Stomach smooth muscle (tissue), 2 donors: ENCODE results near the gene GSS.

Source experiments
- H3K27ac ChIP-seq: one replicate; pipeline ENCODE4 v1.7.0; 2013; ENCODE audit warnings: mild to moderate bottlenecking, low read length, inconsistent platforms
- H3K27me3 ChIP-seq, 2 donors: one replicate each; pipeline ENCODE4 v1.7.0; 2013; ENCODE audit warnings: low read length in 2 of 2; ENCODE audit not compliant: insufficient read depth in 2 of 2, control insufficient read depth in 1 of 2
- H3K36me3 ChIP-seq, 2 donors: one replicate each; pipeline ENCODE4 v1.7.0; 2013; ENCODE audit warnings: low read length in 2 of 2; ENCODE audit not compliant: control insufficient read depth in 2 of 2, insufficient read depth in 2 of 2
- H3K4me1 ChIP-seq: one replicate; pipeline ENCODE4 v1.7.0; 2013; ENCODE audit warnings: low read length; ENCODE audit not compliant: control insufficient read depth, insufficient read depth
- H3K4me3 ChIP-seq, 2 donors: one replicate each; pipeline ENCODE4 v1.7.0; 2013; ENCODE audit warnings: low read length in 2 of 2
- H3K9ac ChIP-seq, 2 donors: one replicate each; pipeline ENCODE4 v1.7.0; 2013; ENCODE audit warnings: low read length in 2 of 2, mild to moderate bottlenecking in 1 of 2
- H3K9me3 ChIP-seq, 2 donors: one replicate each; pipeline ENCODE4 v1.7.0; 2013; ENCODE audit warnings: low read length in 2 of 2; ENCODE audit not compliant: control insufficient read depth in 2 of 2
- donor health status: healthy.
- donor health status: Pancreatic carcinoma.

The GSS gene

DNA sequence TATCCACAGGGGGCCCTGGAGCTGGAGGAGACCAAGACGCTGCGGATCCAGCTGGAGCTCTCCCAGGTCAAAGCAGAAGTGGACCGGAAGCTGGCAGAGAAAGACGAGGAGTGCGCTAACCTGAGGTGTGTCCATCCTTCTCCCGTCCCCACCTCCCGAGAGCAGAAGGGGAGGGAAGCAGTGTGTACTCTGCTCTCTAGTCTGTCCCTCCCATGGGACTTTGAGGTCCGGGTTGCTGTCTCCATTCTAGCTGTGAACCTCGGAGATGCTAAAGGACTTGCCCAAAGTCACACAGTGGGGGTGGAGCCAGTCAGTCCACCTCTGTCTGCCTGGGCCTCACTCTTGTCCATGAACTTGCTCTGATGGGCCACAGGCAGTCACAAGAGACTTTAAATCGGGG, 44.2 kb upstream of the GSS start:
- H3K27ac ChIP-seq: no peak overlapping the region
- H3K4me1 ChIP-seq: peaks cover 8% of the 10 kb centered on the region

GRCh38 chr20:34999021-34999451, 43.4 kb upstream of the GSS start:
- Histone ChIP-seq H3K27me3 (no peaks in the 10 kb centered on the region), H3K9me3 (no peaks in the 10 kb centered on the region), H3K9ac (no peak overlapping the region), H3K4me1 (peaks cover 8% of the 10 kb centered on the region), H3K36me3 (peaks cover 25 to 50% of the 10 kb centered on the region in 2 donors), H3K4me3 (no peak overlapping the region), H3K27ac (no peak overlapping the region)

More for the DNA sequence above, 44.2 kb upstream of the GSS start:
- no peak overlapping the region for H3K4me3 ChIP-seq
- H3K27me3 ChIP-seq: no peaks in the 10 kb centered on the region
- no peaks in the 10 kb centered on the region for H3K9me3 ChIP-seq
- H3K36me3 ChIP-seq: peaks cover 33 to 55% of the 10 kb centered on the region in 2 donors
- H3K9ac ChIP-seq: no peak overlapping the region

DNA sequence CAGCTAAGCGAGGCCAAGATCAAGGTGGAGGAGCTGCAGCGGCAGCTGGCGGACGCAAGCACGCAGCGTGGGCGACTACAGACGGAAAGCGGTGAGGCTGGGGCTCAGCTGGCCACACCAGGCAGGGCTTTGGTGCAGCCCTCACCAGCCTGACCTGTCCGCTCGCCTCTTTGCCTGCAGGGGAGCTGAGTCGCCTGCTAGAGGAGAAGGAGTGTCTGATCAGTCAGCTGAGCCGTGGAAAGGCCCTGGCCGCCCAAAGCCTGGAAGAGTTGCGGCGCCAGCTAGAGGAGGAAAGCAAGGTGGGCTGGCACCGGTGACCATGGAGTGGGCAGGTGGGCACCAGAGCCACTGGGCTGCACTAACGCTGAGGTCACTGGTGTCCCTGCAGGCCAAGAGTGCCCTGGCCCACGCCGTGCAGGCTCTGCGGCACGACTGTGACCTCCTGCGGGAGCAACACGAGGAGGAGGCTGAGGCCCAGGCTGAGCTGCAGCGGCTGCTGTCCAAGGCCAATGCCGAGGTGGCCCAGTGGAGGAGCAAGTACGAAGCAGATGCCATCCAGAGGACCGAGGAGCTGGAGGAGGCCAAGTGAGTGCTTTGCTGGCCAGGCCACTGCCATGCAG, 42.8 kb upstream of the GSS start:
- Histone ChIP-seq H3K27ac (no peak overlapping the region), H3K9ac (no peak overlapping the region), H3K9me3 (no peaks in the 10 kb centered on the region), H3K36me3 (peaks cover 19 to 50% of the 10 kb centered on the region in 2 donors), H3K27me3 (no peaks in the 10 kb centered on the region), H3K4me1 (peaks cover 8% of the 10 kb centered on the region), H3K4me3 (no peak overlapping the region)

DNA sequence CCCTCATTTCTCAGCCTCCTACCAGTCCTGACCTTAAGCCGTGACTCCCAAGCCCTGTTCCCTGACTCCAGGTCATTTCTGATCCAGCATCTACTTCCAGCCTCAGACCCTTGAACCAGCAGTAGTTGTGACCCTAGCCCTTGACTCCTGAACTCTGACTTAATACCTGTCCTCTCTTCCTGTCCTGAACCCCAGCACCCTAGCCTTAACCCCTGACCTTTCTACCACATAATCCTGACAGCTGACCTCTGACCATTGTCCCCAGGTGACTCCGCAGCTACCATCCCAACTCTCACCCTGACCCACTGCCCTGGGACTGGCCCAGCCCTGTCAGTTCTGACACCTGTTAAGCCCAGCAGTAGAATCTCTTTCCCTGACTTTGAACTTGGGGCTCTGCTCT, 42.2 kb upstream of the GSS start:
- Histone ChIP-seq H3K27me3 (no peaks in the 10 kb centered on the region), H3K4me3 (peak overlapping the region in 1 of 2 donors; percentile 61), H3K4me1 (peaks cover 8% of the 10 kb centered on the region), H3K36me3 (peaks cover 17 to 48% of the 10 kb centered on the region in 2 donors), H3K27ac (no peak overlapping the region), H3K9ac (no peak overlapping the region), H3K9me3 (no peaks in the 10 kb centered on the region)

DNA sequence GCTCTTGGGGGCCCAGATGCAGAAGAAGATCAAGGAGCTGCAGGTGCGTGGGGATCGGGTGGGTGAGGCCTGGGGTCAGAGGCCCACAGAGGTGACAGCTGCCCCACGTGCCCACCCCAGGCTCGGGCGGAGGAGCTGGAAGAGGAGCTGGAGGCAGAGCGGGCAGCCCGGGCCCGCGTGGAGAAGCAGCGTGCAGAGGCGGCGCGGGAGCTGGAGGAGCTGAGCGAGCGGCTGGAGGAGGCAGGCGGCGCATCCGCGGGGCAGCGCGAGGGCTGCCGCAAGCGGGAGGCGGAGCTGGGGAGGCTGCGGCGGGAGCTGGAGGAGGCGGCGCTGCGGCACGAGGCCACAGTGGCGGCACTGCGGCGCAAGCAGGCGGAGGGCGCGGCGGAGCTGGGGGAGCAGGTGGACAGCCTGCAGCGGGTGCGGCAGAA, 41.5 kb upstream of the GSS start:
- no peak overlapping the region for H3K27ac ChIP-seq
- no peaks in the 10 kb centered on the region for H3K27me3 ChIP-seq
- no peak overlapping the region for H3K9ac ChIP-seq
- peak overlapping the region in 1 of 2 donors; percentile 61 for H3K4me3 ChIP-seq
- H3K9me3 ChIP-seq: no peaks in the 10 kb centered on the region
- H3K4me1 ChIP-seq: peaks cover 8% of the 10 kb centered on the region
- peaks cover 16 to 44% of the 10 kb centered on the region in 2 donors for H3K36me3 ChIP-seq

- H3K27ac ChIP-seq: no peak overlapping the region
- H3K36me3 ChIP-seq: peaks cover 16 to 38% of the 10 kb centered on the region in 2 donors
- no peaks in the 10 kb centered on the region for H3K9me3 ChIP-seq
- no peak overlapping the region for H3K9ac ChIP-seq
- no peaks in the 10 kb centered on the region for H3K27me3 ChIP-seq
- H3K4me1 ChIP-seq: peaks cover 8% of the 10 kb centered on the region
- no peak overlapping the region for H3K4me3 ChIP-seq
Observed at GRCh38 chr20:34996243-34997028, 40.8 kb upstream of the GSS start.

GRCh38 chr20:34995696-34996095, 40.1 kb upstream of the GSS start:
- no peak overlapping the region for H3K9ac ChIP-seq
- peaks cover 8% of the 10 kb centered on the region for H3K4me1 ChIP-seq
- no peak overlapping the region for H3K4me3 ChIP-seq
- no peaks in the 10 kb centered on the region for H3K9me3 ChIP-seq
- H3K27me3 ChIP-seq: no peaks in the 10 kb centered on the region
- no peak overlapping the region for H3K27ac ChIP-seq
- peaks cover 16 to 33% of the 10 kb centered on the region in 2 donors for H3K36me3 ChIP-seq

GRCh38 chr20:34995192-34995591, 39.6 kb upstream of the GSS start:
- Histone ChIP-seq H3K9me3 (no peaks in the 10 kb centered on the region), H3K4me1 (peaks cover 8% of the 10 kb centered on the region), H3K4me3 (no peak overlapping the region), H3K27ac (no peak overlapping the region), H3K9ac (no peak overlapping the region), H3K36me3 (peaks cover 16 to 30% of the 10 kb centered on the region in 2 donors), H3K27me3 (no peaks in the 10 kb centered on the region)

- H3K4me3 ChIP-seq: no peak overlapping the region
- no peak overlapping the region for H3K27ac ChIP-seq
- H3K4me1 ChIP-seq: peaks cover 8% of the 10 kb centered on the region
- no peak overlapping the region for H3K9ac ChIP-seq
- no peaks in the 10 kb centered on the region for H3K27me3 ChIP-seq
- no peaks in the 10 kb centered on the region for H3K9me3 ChIP-seq
- H3K36me3 ChIP-seq: peaks cover 11 to 29% of the 10 kb centered on the region in 2 donors
Observed at GRCh38 chr20:34994509-34995131, 39.0 kb upstream of the GSS start.

- Histone ChIP-seq H3K27me3 (no peaks in the 10 kb centered on the region), H3K36me3 (peaks cover 11 to 29% of the 10 kb centered on the region in 2 donors), H3K4me3 (no peak overlapping the region), H3K4me1 (peaks cover 8% of the 10 kb centered on the region), H3K9me3 (no peaks in the 10 kb centered on the region), H3K27ac (no peak overlapping the region), H3K9ac (no peak overlapping the region)
Observed at GRCh38 chr20:34993941-34994508, 38.4 kb upstream of the GSS start.
